HL-60 (cell line): Measurements from ENCODE around the gene CREB5.

Source experiments
- DNase-seq, 2 experiments: peaks; one replicate each; pipeline ENCODE4 v3.0.0-alpha.2; 2010 to 2020; ENCODE audit warnings: low read depth in 1 of 2, low spot score in 1 of 2
- H3K27ac ChIP-seq: fragments of 250-450 bp; sonication (Bioruptor Pico); replicated peaks from 2 replicates; pipeline ENCODE4 v1.5.1; 2020; ENCODE audit warnings: mild to moderate bottlenecking, moderate library complexity
- H3K27me3 ChIP-seq: fragments of 250-450 bp; sonication (Bioruptor Pico); 2 replicates; pipeline ENCODE4 v1.5.1; 2021; ENCODE audit warnings: mild to moderate bottlenecking, moderate library complexity; ENCODE audit not compliant: insufficient read depth, poor library complexity, severe bottlenecking
- H3K4me3 ChIP-seq: replicated peaks from 2 replicates; pipeline ENCODE4 v1.5.1; 2011; ENCODE audit warnings: mild to moderate bottlenecking, control low read depth, low read length; ENCODE audit not compliant: insufficient read depth
- GABPA ChIP-seq: IDR thresholded peaks from 2 replicates; pipeline ENCODE4 v1.6.1; 2012; ENCODE audit warnings: low read depth
- POLR2AphosphoS5 ChIP-seq: IDR thresholded peaks from 2 replicates; pipeline ENCODE4 v1.6.1; 2012; ENCODE audit warnings: low read depth
- REST ChIP-seq: IDR thresholded peaks from 2 replicates; pipeline ENCODE4 v1.6.1; 2012; ENCODE audit warnings: low read depth; ENCODE audit not compliant: insufficient replicate concordance
- SPI1 ChIP-seq: IDR thresholded peaks from 2 replicates; pipeline ENCODE4 v1.6.1; 2012; ENCODE audit warnings: low read depth, mild to moderate bottlenecking, borderline replicate concordance
- TF ChIP-seq, protein P1 (sequence below): IDR thresholded peaks from one replicate; pipeline ENCODE4 v1.5.1; 2011; ENCODE audit warnings: low read length, control low read depth, inconsistent platforms; ENCODE audit not compliant: insufficient read depth

Gene CREB5

GRCh38 chr7:28560767-28561166, 148.4 kb downstream of the CREB5 start:
- no peak for DNase-seq
- TF ChIP-seq REST (no peak), SPI1 (no peak), POLR2AphosphoS5 (no peak), GABPA (no peak)
- TF ChIP-seq, protein P1, sequence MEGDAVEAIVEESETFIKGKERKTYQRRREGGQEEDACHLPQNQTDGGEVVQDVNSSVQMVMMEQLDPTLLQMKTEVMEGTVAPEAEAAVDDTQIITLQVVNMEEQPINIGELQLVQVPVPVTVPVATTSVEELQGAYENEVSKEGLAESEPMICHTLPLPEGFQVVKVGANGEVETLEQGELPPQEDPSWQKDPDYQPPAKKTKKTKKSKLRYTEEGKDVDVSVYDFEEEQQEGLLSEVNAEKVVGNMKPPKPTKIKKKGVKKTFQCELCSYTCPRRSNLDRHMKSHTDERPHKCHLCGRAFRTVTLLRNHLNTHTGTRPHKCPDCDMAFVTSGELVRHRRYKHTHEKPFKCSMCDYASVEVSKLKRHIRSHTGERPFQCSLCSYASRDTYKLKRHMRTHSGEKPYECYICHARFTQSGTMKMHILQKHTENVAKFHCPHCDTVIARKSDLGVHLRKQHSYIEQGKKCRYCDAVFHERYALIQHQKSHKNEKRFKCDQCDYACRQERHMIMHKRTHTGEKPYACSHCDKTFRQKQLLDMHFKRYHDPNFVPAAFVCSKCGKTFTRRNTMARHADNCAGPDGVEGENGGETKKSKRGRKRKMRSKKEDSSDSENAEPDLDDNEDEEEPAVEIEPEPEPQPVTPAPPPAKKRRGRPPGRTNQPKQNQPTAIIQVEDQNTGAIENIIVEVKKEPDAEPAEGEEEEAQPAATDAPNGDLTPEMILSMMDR = no peak
- H3K27me3 ChIP-seq = no peaks in the 10 kb centered on the region
- no peak overlapping the region for H3K4me3 ChIP-seq
- no peak overlapping the region for H3K27ac ChIP-seq

DNA sequence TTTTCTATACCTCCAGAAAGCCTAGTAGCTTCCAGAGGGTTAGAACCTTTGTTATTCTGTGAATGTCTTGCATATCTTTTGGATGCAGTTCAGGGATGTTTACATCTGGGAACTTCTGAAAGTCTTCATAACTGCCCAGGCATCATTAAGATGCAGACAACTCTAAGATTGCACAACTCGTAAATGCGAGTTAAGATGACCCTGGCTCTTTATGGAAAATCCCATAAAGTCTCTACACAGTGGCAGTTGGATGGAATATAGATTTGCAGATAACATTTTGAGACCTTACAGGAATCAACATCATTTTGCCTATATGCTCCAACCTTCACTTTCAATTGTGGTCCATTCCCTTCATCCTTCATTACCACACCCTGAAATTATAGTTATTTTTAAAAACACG, 151.7 kb downstream of the CREB5 start:
- Histone ChIP-seq H3K27me3 (peaks cover 3% of the 10 kb centered on the region), H3K4me3 (no peak overlapping the region), H3K27ac (no peak overlapping the region)
- TF ChIP-seq GABPA = no peak
- no peak for TF ChIP-seq SPI1
- no peak for TF ChIP-seq REST
- no peak for TF ChIP-seq POLR2AphosphoS5
- TF ChIP-seq, protein P1 = no peak
- no peak for DNase-seq

GRCh38 chr7:28564755-28565374, 152.5 kb downstream of the CREB5 start:
- Histone ChIP-seq H3K27ac (no peak overlapping the region), H3K27me3 (peaks cover 3% of the 10 kb centered on the region), H3K4me3 (no peak overlapping the region)
- no peak for DNase-seq
- TF ChIP-seq POLR2AphosphoS5 (no peak), REST (no peak), SPI1 (no peak), GABPA (no peak)
- TF ChIP-seq, protein P1 = no peak
